K562 (cell line): ENCODE data around the gene SCIN. TPM values are rescaled to one million over a fixed set of nuclear protein-coding genes. Genes with fewer than 3 reads are reported as not detected.
A peak's percentile ranks its signal among the peaks of the same experiment; 100 is the strongest.

ENCODE experiments used
- CC2D1A ChIP-seq: fragments of 450-650 bp; IDR thresholded peaks from 2 replicates; pipeline ENCODE4 v1.6.1; 2017; ENCODE audit warnings: mild to moderate bottlenecking
- CTCF ChIP-seq, 3 experiments: IDR thresholded peaks in 2 of 3; conservative IDR thresholded peaks in 1 of 3; 2 replicates each; pipeline ENCODE4 v1.5.1; 2011 to 2012; ENCODE audit warnings: low read length in 3 of 3, mild to moderate bottlenecking in 3 of 3, control low read depth in 2 of 3, improper control_type of control experiment in 1 of 3, inconsistent platforms in 1 of 3, low read depth in 1 of 3, mixed read lengths in 1 of 3, moderate library complexity in 1 of 3; ENCODE audit not compliant: insufficient read depth in 2 of 3
- DEAF1 ChIP-seq: fragments of 450-650 bp; formaldehyde crosslinking; IDR thresholded peaks from 2 replicates; pipeline ENCODE4 v1.4.0; 2020; ENCODE audit warnings: mild to moderate bottlenecking, moderate library complexity
- NONO ChIP-seq, 2 experiments: fragments of 200-400 bp in 1 of 2; fragments of 450-650 bp in 1 of 2; formaldehyde crosslinking in 1 of 2; IDR thresholded peaks; 2 replicates each; pipeline ENCODE4 v1.6.1; 2017; ENCODE audit warnings: low read depth in 2 of 2, mild to moderate bottlenecking in 2 of 2, moderate library complexity in 2 of 2, low read length in 1 of 2
- REST ChIP-seq, 2 experiments: fragments of 450-650 bp; formaldehyde crosslinking in 1 of 2; IDR thresholded peaks; 2 replicates each; pipeline versions ENCODE4 v1.4.0 to v1.6.1; 2014 to 2020; ENCODE audit warnings: mild to moderate bottlenecking in 2 of 2, borderline replicate concordance in 1 of 2, low read depth in 1 of 2
- polyA plus RNA-seq, 8 experiments: library from polyadenylated mRNA; depleted of rRNA in 4 of 8; stranded (reverse) in 5 of 8; unstranded in 3 of 8; fragments of >200 nt; fragmentation: Nextera tagmentation in 2 of 8; fragmentation: Illumina TruSeq in 1 of 8; extraction: Ambion mirVana in 2 of 8; extraction: Trizol in 1 of 8; gene quantifications; 2 replicates each; pipeline versions ENCODE4 v1.2.1 to v1.2.3, GENCODE V29; 2011 to 2014; ENCODE audit warnings: inconsistent platforms in 1 of 8, missing spikeins in 1 of 8
- total RNA-seq, 7 experiments: library from RNA; depleted of rRNA in 6 of 7; stranded (reverse); fragments of >200 nt in 6 of 7; fragmentation: Illumina TruSeq in 2 of 7; extraction: Trizol in 2 of 7; gene quantifications; 2 replicates each; pipeline versions ENCODE4 v1.2.1 to v1.2.3, GENCODE V29; 2011 to 2021; ENCODE audit warnings: low replicate concordance in 1 of 7

The SCIN gene
- total and polyA plus RNA-seq, 9 of the 15 experiments (the other 6 are each of a cell fraction or from before 2014, with no cell fraction given): 0.67 to 18.2 (median 10.6) TPM

- TF ChIP-seq REST (IDR thresholded peaks at IDR 0.05; ENCODE audit: borderline replicate concordance) (peak; percentile 84), REST (CRISPR knock-in tag; IDR thresholded peaks at IDR 0.05; ENCODE audit: low read depth) (no peak), NONO (IDR thresholded peaks at IDR 0.05; ENCODE audit: low read depth in 2 of 2, low read length in 1 of 2) (no peak), DEAF1 (CRISPR knock-in tag) (peak; percentile 86; the same call in 1 of the 2 replicates), CC2D1A (0 out of 2 replicates have a peak, but pooled peaks have one; percentile 19), CTCF (IDR thresholded peaks at IDR 0.05 in 2 of 3, conservative IDR thresholded peaks at IDR 0.05 in 1 of 3; ENCODE audit: insufficient read depth in 2 of 3, low read depth in 1 of 3, low read length in 3 of 3) (peak; percentile 20 to 81 (median 51); a peak in 3 of 6 replicates)
These were observed 45.6 kb upstream of the SCIN start (continued) for GRCh38 chr7:12524794-12525386.
